G401 (cell line): ENCODE measurements around the gene UNC93B1. TPM values are rescaled to one million over a fixed set of nuclear protein-coding genes. Genes with fewer than 3 reads are reported as not detected.

ENCODE experiments used
- DNase-seq: peaks from one replicate; pipeline ENCODE4 v3.0.0-alpha.2; 2015; ENCODE audit warnings: low spot score
- in situ Hi-C: cut with HindIII; loops from 2 replicates; pipeline ENCODE4 v1.10.0; 2016; ENCODE audit warnings: low sequenced_read_pairs, mixed read lengths
- total RNA-seq: library from RNA; depleted of rRNA; stranded (reverse); fragments of >200 nt; shearing (Covaris generic); gene quantifications from 2 replicates; pipeline ENCODE4 v1.2.3, GENCODE V29; 2014

Gene UNC93B1
- total RNA-seq, 1 experiment from 2014 or later = 17.8 TPM

DNA sequence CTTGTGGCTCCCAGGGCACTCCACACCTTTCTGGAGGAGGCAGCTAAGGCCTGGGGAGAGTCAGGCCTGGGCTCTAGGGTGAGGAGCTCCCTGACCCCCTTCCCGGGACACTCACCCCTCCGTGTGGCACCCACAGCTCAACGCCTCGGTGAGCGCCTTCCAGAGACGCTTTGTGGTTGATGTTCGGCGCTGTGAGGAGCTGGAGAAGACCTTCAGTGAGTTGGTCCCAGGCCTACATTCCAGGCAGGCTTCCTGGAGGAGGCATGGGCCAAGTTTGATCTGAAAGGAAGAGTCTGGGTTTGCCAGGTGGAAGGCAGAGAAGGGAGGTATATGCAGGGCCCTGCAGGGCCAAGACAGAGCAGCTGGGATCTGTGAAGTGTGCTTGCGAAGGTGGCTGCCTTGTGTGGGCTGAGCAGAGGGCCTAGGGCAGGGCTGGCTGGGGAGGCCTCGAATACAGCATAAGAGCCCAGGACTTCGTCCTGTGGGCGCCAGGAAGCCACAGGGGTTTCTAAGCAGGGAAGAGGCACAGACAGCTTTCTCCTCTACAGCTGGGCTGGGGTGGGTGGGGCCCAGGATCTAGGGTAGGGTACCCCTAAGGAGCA lies 37.8 kb upstream of the UNC93B1 start:
- DNase-seq = no peak
- in situ Hi-C loops = no loop called here

DNA sequence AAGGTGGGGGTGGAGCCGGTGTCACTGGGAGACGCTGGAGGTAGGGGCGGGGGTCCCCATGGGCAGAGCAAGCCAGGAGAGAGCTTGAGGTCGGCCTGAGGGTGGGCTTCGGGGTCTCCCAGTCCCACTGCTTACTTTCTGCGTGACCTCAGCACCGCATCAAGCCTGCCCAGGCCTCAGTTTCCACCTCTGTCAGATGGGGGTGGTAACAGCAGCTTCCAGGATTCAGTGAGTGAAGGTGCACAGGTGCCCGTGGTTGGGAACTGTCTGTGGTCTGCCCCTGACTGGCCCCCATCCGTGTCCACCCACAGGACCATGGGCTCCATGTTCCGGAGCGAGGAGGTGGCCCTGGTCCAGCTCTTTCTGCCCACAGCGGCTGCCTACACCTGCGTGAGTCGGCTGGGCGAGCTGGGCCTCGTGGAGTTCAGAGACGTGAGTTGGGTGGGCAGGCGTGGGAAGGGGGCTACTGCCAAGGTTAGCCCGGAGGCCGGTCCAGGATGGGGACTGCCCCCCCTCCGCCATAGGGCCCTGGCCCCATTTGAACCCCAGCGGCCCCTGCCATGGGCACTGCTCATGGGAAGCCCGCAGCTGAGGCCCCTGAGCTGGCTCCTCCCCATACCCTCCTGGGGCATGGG lies 37.2 kb upstream of the UNC93B1 start:
- DNase-seq = no peak
- in situ Hi-C loops = no loop called here

DNA sequence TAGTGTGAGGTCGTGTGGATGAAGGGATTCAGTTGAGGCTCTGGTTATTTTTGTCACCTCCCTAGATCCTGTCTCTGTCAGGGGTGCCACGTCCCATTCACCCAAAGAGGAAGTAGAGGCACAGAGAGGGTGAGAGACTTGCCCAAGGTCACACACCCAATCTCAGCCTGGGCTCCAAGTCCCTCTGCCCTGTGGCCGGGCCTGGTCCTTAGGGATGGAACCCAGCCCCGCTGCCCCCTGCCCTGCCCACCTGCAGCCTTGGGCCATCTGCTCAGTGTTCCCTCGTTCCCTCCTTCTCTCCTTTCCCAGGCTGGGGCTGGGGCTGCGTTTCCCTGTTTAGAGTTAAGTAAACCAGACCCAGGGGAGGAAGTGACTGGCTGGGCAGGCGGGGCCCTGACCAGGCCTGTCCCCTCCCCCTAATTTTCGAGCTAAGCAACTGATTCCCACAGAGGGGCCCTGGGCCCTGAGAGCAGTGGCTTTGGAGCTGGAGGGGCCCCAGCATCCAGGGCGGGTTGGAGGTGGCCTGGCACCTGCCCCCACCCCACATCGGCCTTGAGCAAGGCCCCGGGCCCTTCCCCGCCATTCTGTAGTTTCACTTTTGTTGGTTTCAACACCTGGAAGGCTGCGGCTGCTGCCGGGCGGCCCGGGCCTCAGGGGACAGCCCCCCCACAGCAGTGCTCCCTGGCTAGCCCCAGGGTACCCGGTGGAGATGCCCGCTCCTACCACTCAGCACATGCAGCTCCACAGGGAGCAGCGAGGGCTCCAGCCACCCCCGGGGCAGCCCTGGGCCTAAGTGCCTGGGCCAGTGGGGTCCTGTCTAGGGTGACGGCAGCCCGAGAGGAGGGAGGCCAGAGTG lies 36.4 kb upstream of the UNC93B1 start:
- DNase-seq = peak; percentile 27
- in situ Hi-C loops = no loop called here

DNA sequence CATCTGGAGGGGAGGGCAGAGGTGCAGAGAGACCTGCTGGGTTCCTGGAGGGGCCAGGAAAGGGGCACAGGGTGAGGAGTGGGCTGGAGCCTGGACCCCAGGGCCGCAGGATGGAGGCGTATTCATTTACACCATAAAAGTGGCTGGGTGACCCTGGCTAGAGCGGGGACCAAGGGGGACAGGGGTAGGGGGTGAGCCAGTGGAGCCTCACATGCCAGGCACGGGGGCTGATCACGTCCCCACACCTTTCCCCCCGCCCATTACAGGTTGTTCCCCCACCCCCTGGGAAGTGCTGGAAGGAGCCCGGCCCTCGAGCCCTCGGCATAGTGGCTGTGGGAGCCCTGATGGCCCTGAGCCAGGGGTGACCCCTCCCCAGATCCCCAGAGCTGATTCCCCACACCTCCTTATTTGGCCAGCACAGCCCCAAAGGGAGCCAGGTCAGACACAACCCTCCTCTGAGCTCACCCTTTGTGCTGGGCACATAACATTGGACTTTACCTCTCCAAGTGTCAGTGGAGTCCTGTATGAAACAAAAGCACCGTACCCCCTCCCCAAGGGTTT lies 35.7 kb upstream of the UNC93B1 start:
- in situ Hi-C loops = no loop called here
- no peak for DNase-seq

DNA sequence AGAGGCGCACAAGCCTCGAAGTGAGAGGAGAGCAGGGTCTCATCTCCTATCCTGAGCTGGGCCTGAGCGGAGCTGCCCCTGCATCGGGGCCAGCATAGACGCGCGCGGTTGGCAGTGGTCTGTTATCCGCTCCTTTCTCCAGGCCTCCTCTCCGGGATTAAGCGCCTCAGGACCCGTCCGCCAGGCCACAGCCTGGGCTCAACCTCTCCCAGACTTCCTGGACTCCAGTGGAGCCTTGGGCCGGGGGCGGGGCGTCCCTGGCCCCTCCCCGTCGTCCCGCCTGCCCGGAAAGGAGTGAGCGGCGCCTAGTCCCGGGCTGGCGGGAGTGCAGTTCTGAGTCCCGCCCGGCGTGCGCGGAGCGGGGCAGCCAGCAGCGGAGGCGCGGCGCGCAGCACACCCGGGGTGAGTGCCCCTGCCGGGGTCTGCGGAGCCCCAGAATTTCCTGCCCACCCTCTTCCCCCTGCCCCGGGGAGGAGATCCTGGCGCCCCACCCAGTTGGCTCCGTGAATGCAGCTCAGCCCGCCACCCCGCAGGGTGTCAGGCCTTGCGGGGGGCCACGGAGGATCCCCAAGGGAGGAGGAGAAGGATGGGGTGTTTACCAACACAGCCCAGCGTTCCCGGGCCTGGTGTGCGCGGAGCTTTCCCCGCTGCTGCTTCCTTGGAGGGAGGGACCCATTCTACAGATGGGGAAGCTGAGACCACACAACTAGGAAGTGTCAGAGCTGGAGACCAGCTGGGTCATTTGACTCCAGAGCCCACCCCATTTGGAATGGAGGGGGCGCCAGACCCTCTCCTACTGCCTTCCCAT lies 35.0 kb upstream of the UNC93B1 start, which contains the start of gene TCIRG1:
Gene TCIRG1 (plus strand): TSS at position 308 of the 808 bp plus-strand sequence. CDS start 2,247 bp downstream, outside the sequence.
- DNase-seq = no peak
- in situ Hi-C loops = no loop called here

DNA sequence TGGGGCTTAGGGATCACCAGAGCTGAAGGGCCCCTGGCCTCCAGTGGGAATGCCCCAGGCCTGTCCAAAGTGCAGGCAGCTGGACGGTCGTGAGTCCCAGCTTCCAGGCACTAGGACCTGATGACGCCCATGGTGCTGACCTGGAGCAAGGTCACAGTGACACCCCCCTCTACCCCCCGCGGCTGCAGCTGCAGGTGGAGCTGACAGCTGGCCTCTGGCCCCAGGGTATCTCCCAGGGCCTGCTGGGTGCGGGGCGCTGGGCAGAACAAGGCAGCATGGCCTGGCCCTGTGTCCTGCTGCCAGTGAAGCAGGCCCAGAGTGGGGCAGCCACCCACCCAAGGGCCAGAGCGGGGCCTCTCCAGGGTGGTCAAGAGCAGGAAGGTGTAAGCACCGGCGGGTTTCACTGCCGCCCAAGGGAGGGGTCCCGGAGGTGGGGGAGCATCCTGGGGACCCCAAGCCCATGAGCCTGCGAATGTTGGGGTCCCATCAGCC lies 34.4 kb upstream of the UNC93B1 start:
- no peak for DNase-seq
- in situ Hi-C loops = no loop called here

DNA sequence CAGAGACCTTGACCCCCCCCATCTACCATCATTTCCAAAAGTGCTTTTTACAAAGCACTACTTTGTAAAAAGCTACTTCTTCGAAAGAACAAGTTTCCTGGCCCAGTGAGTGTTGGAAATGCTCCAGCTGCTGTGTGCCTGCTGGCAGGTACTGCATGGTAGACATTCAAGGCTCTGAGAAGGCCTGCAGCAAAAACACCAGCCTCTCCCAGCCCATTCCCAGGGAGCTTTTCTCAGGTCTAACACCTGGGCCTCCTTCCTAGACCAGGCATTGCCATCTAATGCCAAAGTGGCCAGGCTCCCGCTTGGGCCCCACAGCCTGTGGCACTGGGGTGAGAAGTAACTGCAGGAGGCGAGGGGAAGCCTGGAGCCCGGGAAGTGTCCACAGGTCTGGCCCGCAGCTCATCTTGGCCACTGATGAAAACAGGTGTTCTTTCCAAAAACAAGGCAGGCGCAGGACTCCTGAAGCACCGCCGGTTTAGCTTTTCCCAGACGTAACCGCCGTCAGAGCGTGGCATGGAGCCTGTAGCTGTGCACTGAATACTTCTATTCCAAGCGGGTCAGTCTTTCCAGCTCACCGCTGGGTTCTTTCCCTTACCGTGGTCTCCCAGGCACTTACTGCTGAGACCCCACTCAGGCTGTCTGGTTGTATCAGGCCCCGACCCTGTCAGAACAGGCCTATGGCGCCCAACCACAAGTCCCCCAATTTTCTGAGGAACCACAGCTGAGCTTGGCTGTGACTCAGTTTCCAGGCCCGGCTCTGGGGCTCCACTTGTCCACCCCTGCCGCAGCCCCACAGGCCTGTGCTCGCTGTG lies 33.7 kb upstream of the UNC93B1 start:
- DNase-seq = no peak
- in situ Hi-C loops = no loop called here

DNA sequence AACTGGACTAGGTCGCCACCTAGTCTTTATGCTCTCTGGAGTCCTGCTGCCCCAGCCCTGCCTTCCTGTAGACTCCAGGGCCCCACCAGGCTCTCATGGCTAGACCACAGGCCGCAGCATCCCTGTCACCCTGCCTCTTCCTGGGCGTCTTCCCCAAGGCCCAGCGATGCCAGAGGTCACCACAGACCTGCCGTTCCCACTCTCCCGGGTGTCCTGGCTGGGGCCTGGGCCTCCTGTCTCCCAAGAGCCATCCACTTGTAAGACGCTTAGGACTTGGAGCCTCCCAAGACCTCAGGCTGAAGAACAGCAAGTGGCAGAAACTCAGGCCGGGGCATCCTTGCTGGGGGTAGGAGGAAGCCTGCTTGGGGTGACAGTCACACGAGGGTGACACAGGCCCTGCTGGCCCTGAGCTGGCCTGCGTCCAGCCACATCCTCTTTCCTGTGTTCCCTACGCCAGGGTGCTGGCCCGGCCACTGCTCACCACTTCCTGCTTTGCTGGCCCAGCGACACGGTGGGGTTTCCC lies 32.9 kb upstream of the UNC93B1 start:
- in situ Hi-C loops = no loop called here
- no peak for DNase-seq

DNA sequence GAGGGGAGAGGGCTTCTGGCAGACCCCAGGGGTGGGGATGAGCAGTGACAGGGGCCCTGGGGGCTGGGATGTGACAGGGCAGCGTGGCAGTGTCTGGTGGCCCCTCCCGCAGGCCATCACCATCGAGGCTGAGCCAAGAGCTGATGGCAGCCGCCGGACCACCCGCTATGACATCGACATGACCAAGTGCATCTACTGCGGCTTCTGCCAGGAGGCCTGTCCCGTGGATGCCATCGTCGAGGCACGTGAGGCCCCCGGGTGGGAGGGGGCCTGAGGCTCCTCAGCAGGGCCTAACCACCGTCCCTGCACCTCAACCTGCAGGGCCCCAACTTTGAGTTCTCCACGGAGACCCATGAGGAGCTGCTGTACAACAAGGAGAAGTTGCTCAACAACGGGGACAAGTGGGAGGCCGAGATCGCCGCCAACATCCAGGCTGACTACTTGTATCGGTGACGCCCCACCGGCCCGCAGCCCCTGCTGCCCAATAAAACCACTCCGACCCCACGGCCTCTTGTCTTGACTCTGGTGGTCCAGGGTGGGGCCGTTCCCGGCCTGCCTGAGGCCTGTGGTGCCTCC lies 32.3 kb upstream of the UNC93B1 start:
- DNase-seq = no peak
- in situ Hi-C loops = no loop called here

DNA sequence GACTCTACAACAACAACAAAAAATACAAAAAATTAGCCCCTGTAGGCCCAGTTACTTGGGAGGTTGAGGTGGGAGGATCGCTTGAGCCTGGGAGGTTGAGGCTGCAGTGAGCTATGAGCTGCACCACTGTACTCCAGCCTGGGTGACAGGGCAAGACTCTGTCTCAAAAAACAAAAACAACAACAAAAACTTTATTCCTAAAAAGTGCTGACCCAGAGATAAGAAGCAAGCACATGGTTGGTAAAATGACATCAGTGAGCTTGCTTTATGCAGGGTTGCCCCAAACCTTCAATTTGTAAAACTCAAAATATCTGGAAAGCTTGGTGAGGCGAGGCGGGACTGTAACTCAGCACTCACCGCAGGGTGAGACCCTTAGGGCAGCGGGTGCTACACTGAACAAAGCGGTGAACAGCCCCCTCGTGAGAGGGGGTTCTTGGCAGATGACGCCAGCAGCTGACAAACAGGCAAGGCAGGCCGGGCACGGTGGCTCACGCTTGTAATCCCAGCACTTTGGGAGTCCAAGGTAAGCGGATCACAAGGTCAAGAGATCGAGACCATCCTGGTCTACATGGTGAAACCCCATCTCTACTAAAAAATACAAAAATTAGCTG lies 31.5 kb upstream of the UNC93B1 start:
- in situ Hi-C loops = no loop called here
- DNase-seq = no peak

DNA sequence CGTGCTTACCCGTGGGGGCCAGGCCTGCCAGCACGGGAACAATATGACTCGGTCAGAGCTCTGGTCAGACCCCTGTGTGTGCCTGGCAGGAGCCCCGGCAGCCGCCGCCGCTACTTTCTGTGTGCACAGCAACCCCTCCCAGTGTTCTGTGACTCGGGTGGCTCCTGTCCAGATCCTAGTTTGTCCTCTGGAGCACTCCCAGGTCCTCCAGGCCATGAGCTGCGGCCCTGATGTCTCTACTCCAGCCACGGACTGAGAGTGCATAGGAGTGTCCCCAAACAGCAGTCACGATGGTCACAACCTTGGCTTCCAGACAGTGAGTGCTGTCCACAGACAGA lies 29.8 kb upstream of the UNC93B1 start:
- peak; percentile 25 for DNase-seq
- in situ Hi-C loops = no loop called here

DNA sequence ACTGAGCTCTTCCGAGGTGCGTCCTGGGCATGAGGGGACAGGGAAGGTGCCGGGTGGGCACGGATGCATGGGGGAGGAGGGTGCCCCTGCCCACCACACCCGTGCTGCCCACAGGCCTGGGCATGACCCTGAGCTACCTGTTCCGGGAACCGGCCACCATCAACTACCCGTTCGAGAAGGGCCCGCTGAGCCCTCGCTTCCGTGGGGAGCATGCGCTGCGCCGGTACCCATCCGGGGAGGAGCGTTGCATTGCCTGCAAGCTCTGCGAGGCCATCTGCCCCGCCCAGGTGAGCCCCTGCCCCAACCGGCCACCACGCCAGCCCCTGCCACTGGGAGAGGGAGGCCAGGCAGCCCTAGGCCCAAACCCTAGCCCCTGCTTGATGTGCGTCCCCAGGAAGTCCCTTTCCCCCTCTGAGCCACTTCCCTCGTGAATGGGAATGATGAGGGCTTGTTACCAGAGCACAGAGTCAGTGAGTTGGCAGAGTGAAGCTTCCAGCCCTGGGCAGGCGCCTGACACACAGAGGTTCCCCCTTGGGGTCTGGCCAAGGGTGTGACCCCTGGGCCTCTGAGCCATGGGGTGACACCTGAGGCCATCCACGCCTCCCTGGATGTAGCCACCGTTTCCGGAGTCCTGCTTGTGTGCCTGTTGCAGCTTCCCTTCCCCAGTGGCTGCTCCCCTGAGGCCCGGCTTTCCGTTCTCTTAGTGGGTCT lies 29.3 kb upstream of the UNC93B1 start:
- in situ Hi-C loops = no loop called here
- DNase-seq = no peak

DNA sequence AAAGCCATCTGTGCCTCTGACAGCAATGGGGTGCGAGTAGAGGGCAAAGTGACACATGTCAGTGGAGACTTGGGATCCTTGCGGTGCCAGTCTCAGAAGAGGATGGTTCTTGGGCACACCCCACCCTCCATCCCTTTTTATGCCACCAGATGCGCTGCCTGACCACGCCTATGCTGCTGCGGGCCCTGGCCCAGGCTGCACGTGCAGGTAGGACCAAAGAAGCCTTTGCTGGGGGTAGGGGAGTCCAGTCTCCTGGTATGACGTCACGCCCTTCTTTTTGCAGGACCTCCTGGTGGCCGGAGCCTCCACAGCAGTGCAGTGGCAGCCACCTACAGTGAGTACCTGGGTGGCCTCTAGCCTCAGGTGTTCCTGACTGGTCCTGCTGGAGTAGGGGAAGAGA lies 28.1 kb upstream of the UNC93B1 start:
- in situ Hi-C loops = no loop called here

DNA sequence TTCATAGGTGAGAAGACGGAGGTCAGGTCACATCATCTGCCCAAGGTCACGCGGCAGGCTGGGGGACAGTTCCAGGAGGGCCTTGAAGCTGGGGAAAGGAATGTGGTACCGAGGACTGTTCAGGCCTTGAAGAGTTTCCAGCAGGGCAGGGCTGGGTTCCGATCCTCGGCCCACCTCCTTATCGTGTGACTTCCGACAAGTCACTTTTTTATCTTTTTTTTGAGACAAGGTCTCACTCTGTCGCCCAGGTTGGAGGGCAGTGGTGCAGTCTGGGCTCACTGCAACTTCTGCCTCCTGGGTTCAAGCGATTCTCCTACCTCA lies 27.2 kb upstream of the UNC93B1 start:
- in situ Hi-C loops = no loop called here
- DNase-seq = no peak

More for the DNA sequence above, 28.1 kb upstream of the UNC93B1 start:
- DNase-seq = no peak

DNA sequence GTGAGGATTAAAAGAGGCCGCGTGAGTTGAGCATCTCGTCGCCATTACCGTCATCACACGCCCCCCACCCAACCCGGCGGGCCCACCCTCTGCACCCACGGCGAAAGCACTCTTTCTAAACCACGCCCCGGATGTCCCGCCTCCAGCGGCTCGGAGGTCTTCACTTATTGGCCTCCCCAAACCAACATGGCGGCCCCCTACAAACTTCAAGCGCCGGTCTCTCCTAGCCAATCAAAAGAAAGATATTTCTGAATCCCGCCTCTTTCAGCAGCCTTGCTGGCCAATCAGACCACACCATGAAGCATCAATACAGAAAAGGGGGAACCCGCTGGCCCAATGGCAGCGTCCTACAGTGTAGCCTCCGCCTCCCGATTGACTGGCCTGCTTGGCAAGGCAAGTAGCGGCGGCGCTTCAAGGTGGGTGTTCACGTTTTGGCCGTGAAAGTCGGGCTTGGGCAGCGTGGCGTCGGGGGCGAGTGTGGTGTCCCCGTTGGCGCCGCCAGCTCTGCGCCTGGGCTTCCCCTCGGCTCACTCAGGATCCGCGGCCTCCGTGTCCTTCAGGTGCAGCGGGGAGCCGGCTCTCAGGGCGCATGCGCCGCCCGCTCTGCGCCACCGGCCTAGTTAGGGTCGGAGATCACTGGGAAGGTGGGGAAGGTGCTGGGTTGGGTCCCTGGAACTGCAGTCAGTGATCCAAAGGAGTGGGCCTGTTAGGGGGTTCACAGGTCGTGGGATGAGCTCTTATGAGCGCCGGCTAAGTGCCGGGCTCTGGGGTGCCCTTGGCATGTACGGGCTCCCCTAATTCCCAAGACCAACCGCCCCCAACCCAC lies 26.6 kb upstream of the UNC93B1 start, which contains the start of gene NDUFS8:
Gene NDUFS8 (plus strand): TSS at position 364 of the 826 bp plus-strand sequence. CDS start 1,471 bp downstream, outside the sequence.
- peak; percentile 100 for DNase-seq
- in situ Hi-C loops = no loop called here
